DMS 273 treated with DMSO at 0.1 percent for 48 hours (cell line): Measurements from ENCODE around the gene ZNF519.

Source experiments
- DNase-seq: peaks from one replicate; lab custom pipeline; 2025; lab: John Stamatoyannopoulos, UW

Gene ZNF519

GRCh38 chr18:14098428-14098827, 33.8 kb downstream of the ZNF519 start:
- no peak for DNase-seq

- DNase-seq = no peak
Measured at GRCh38 chr18:14097761-14098160, 34.5 kb downstream of the ZNF519 start.

GRCh38 chr18:14093307-14093915, 38.8 kb downstream of the ZNF519 start:
- no peak for DNase-seq

- no peak for DNase-seq
Measured at GRCh38 chr18:14092625-14093306, 39.5 kb downstream of the ZNF519 start.

GRCh38 chr18:14089781-14090180, 42.5 kb downstream of the ZNF519 start:
- no peak for DNase-seq

GRCh38 chr18:14089191-14089590, 43.0 kb downstream of the ZNF519 start:
- no peak for DNase-seq

GRCh38 chr18:14086458-14087231, 45.6 kb downstream of the ZNF519 start:
- DNase-seq = peak; percentile 8

GRCh38 chr18:14085770-14086457, 46.3 kb downstream of the ZNF519 start:
- no peak for DNase-seq

GRCh38 chr18:14075196-14075595, 57.0 kb downstream of the ZNF519 start:
- DNase-seq = no peak

- DNase-seq = peak; percentile 7
Measured at GRCh38 chr18:14074187-14074586, 58.0 kb downstream of the ZNF519 start.

GRCh38 chr18:14053661-14054060, 78.6 kb downstream of the ZNF519 start:
- no peak for DNase-seq
